IMR-90 (cell line): Measurements from ENCODE around the gene CCDC102B.
"Not testable (repeated sequence)": the region's sequence is repeated elsewhere in the genome, so short reads cannot be mapped to it uniquely, and the experiment has no call there.

Experiments used
- CTCF ChIP-seq: conservative IDR thresholded peaks from 2 replicates; pipeline ENCODE4 v1.5.1; 2012; ENCODE audit warnings: mild to moderate bottlenecking, low read depth, low read length, improper control_type of control experiment
- POLR2A ChIP-seq: IDR thresholded peaks from 2 replicates; pipeline ENCODE4 v1.6.1; 2012; ENCODE audit warnings: mild to moderate bottlenecking, low read depth, low read length
- TF ChIP-seq, protein P1 (sequence below): fragments of 150-350 bp; IDR thresholded peaks from 2 replicates; pipeline ENCODE4 v1.6.1; 2016; ENCODE audit warnings: low read depth, mild to moderate bottlenecking, low read length, moderate library complexity, borderline replicate concordance

- TF ChIP-seq CTCF, POLR2A: not testable (repeated sequence)
- TF ChIP-seq, protein P1, sequence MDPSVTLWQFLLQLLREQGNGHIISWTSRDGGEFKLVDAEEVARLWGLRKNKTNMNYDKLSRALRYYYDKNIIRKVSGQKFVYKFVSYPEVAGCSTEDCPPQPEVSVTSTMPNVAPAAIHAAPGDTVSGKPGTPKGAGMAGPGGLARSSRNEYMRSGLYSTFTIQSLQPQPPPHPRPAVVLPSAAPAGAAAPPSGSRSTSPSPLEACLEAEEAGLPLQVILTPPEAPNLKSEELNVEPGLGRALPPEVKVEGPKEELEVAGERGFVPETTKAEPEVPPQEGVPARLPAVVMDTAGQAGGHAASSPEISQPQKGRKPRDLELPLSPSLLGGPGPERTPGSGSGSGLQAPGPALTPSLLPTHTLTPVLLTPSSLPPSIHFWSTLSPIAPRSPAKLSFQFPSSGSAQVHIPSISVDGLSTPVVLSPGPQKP: not testable (repeated sequence)
Observed at GRCh38 chr18:68879947-68880346, 82.1 kb downstream of the CCDC102B start.
